A549 (cell line): ENCODE measurements around the gene GSK3B. TPM values are rescaled to one million over a fixed set of nuclear protein-coding genes. Genes with fewer than 3 reads are reported as not detected.

Experiments
- ATAC-seq, 2 experiments: fragments of 200-7000 bp in 1 of 2; fragments of >200 bp in 1 of 2; cut with Nextera tagmentation in 1 of 2; cut with Tn5 transposase in 1 of 2; 3 replicates each; pipeline versions ENCODE4 v1.8.0 to v1.9.1; 2018 to 2020; ENCODE audit warnings: mild to moderate bottlenecking in 1 of 2, moderate library complexity in 1 of 2
- CTCF ChIA-PET: fragments of 300-600 bp; sonication (Branson Sonifier 250); formaldehyde crosslinking; extraction: SDS; loops from one replicate; lab custom pipeline; 2021; ENCODE audit warnings: antibody characterized with exemption, inconsistent platforms; lab: Yijun Ruan, JAX
- POLR2A ChIA-PET: fragments of 350-600 bp; formaldehyde crosslinking; extraction: SDS; loops from one replicate; lab custom pipeline; 2021; ENCODE audit warnings: antibody characterized with exemption, inconsistent platforms; lab: Yijun Ruan, JAX
- DNase-seq, 2 experiments: peaks; one replicate each; pipeline versions ENCODE4 v3.0.0 to v3.0.0-alpha.2; 2011 to 2016; ENCODE audit warnings: low read depth in 1 of 2, low spot score in 1 of 2
- FAIRE-seq: peaks from 2 replicates; lab custom pipeline; 2011; peaks lifted over from hg19 to GRCh38; lab: Jason Lieb, UNC
- H3K27ac ChIP-seq, 2 experiments: fragments of >200 bp; sonication (Bioruptor Twin); formaldehyde crosslinking; 3 replicates each; pipeline ENCODE4 v1.5.1; 2016 to 2017
- H3K4me1 ChIP-seq: fragments of >200 bp; sonication (Bioruptor Twin); formaldehyde crosslinking; 3 replicates; pipeline ENCODE4 v1.6.1; 2016
- H3K4me2 ChIP-seq: fragments of >200 bp; sonication (Bioruptor Twin); formaldehyde crosslinking; 3 replicates; pipeline ENCODE4 v1.6.1; 2016
- H3K4me3 ChIP-seq: fragments of >200 bp; sonication (Bioruptor Twin); formaldehyde crosslinking; 3 replicates; pipeline ENCODE4 v1.5.1; 2016
- H3K9me3 ChIP-seq: fragments of >200 bp; sonication (Bioruptor Twin); formaldehyde crosslinking; 3 replicates; pipeline ENCODE4 v1.6.1; 2016
- CBX8 ChIP-seq: fragments of 200-600 bp; sonication (generic); IDR thresholded peaks from 2 replicates; pipeline ENCODE4 v1.6.1; 2016
- EHMT2 ChIP-seq: fragments of 200-600 bp; sonication (generic); IDR thresholded peaks from 2 replicates; pipeline ENCODE4 v1.6.1; 2016; ENCODE audit warnings: antibody characterized with exemption, low read depth, mild to moderate bottlenecking, moderate library complexity
- FOSB ChIP-seq: fragments of 250-450 bp; sonication (Bioruptor Pico); IDR thresholded peaks from 2 replicates; pipeline ENCODE4 v1.5.0; 2020; ENCODE audit warnings: mild to moderate bottlenecking, moderate library complexity
- FOSL2 ChIP-seq, 2 experiments: fragments of 450-650 bp in 1 of 2; fragments of >200 bp in 1 of 2; sonication (Bioruptor Twin) in 1 of 2; formaldehyde crosslinking; IDR thresholded peaks; 2 replicates each; pipeline versions ENCODE4 v1.5.0 to v1.6.1; 2016 to 2020; ENCODE audit warnings: mild to moderate bottlenecking in 1 of 2, moderate library complexity in 1 of 2
- GATA3 ChIP-seq: IDR thresholded peaks from 2 replicates; pipeline ENCODE4 v1.6.1; 2012; ENCODE audit warnings: borderline replicate concordance
- HDAC2 ChIP-seq: fragments of 200-600 bp; sonication (generic); IDR thresholded peaks from 2 replicates; pipeline ENCODE4 v1.6.1; 2016
- HEYL ChIP-seq: fragments of 250-450 bp; sonication (Bioruptor Pico); IDR thresholded peaks from 2 replicates; pipeline ENCODE4 v1.8.0; 2021; ENCODE audit warnings: mild to moderate bottlenecking, moderate library complexity
- HOXA7 ChIP-seq: fragments of 250-450 bp; sonication (Bioruptor Pico); IDR thresholded peaks from 2 replicates; pipeline ENCODE4 v1.5.0; 2020; ENCODE audit warnings: mild to moderate bottlenecking, moderate library complexity
- HOXB13 ChIP-seq: fragments of 250-450 bp; sonication (Bioruptor Pico); IDR thresholded peaks from 2 replicates; pipeline ENCODE4 v1.5.0; 2020; ENCODE audit warnings: low read depth, mild to moderate bottlenecking, moderate library complexity
- JUN ChIP-seq, 2 experiments: fragments of >200 bp; sonication (Bioruptor Twin); formaldehyde crosslinking; IDR thresholded peaks; 2 replicates in 1 of 2; 3 replicates in 1 of 2; pipeline ENCODE4 v1.6.1; 2016 to 2017
- JUNB ChIP-seq: fragments of >200 bp; sonication (Bioruptor Twin); formaldehyde crosslinking; IDR thresholded peaks from 2 replicates; pipeline ENCODE4 v1.6.1; 2016
- KDM1A ChIP-seq: fragments of 200-600 bp; sonication (generic); IDR thresholded peaks from 2 replicates; pipeline ENCODE4 v1.6.1; 2016; ENCODE audit warnings: low read depth, mild to moderate bottlenecking
- MYC ChIP-seq: IDR thresholded peaks from 2 replicates; pipeline ENCODE4 v1.6.1; 2012; ENCODE audit warnings: mild to moderate bottlenecking, inconsistent platforms, low read length, improper control_type of control experiment, borderline replicate concordance
- PBX3 ChIP-seq: IDR thresholded peaks from 2 replicates; pipeline ENCODE4 v1.6.1; 2012
- PHF8 ChIP-seq: fragments of 200-600 bp; sonication (generic); IDR thresholded peaks from 2 replicates; pipeline ENCODE4 v1.6.1; 2016; ENCODE audit warnings: low read depth, mild to moderate bottlenecking, antibody characterized with exemption, moderate library complexity, borderline replicate concordance
- POLR2A ChIP-seq: IDR thresholded peaks from 2 replicates; pipeline ENCODE4 v1.6.1; 2012; ENCODE audit warnings: mild to moderate bottlenecking, low read length
- REST ChIP-seq: fragments of 200-600 bp; sonication (generic); IDR thresholded peaks from 2 replicates; pipeline ENCODE4 v1.6.1; 2016; ENCODE audit warnings: antibody characterized with exemption, mild to moderate bottlenecking, moderate library complexity
- SREBF2 ChIP-seq: fragments of 450-650 bp; IDR thresholded peaks from 2 replicates; pipeline ENCODE4 v1.6.1; 2014; ENCODE audit warnings: mild to moderate bottlenecking, moderate library complexity
- TFCP2L1 ChIP-seq: fragments of 250-450 bp; sonication (Bioruptor Pico); IDR thresholded peaks from 2 replicates; pipeline ENCODE4 v1.5.0; 2021; ENCODE audit warnings: mild to moderate bottlenecking
- ZC3H11A ChIP-seq: fragments of 450-650 bp; IDR thresholded peaks from 2 replicates; pipeline ENCODE4 v1.6.1; 2014; ENCODE audit warnings: antibody characterized with exemption, mild to moderate bottlenecking
- ZSCAN20 ChIP-seq: fragments of 250-450 bp; sonication (Bioruptor Pico); IDR thresholded peaks from 2 replicates; pipeline ENCODE4 v1.8.0; 2022; ENCODE audit warnings: mild to moderate bottlenecking, moderate library complexity
- WGBS: methylation state at CpG from one replicate; pipeline ENCODE4 v1.1.6; 2017; ENCODE audit errors: missing lambda C conversion rate; 5-methylcytosine and 5-hydroxymethylcytosine counted together
- polyA plus RNA-seq, 4 experiments: library from polyadenylated mRNA; depleted of rRNA in 3 of 4; stranded (reverse); fragments of >200 nt; fragmentation: RNase III in 1 of 4; extraction: RNeasy Plus Mini Kit Qiagen cat#74134 plus additional on column Dnase treatment in 1 of 4; gene quantifications; 2 replicates in 3 of 4; 3 replicates in 1 of 4; pipeline ENCODE4 v1.2.3, GENCODE V29; 2011 to 2017
- TF ChIP-seq, protein P1 (sequence below): fragments of 450-650 bp; IDR thresholded peaks from 2 replicates; pipeline ENCODE4 v1.6.1; 2014; ENCODE audit warnings: antibody characterized with exemption
- TF ChIP-seq, protein P2 (sequence below): fragments of 250-450 bp; sonication (Bioruptor Pico); IDR thresholded peaks from 2 replicates; pipeline ENCODE4 v1.5.0; 2021; ENCODE audit warnings: mild to moderate bottlenecking, moderate library complexity, borderline replicate concordance
- TF ChIP-seq, protein P3 (sequence below): fragments of 150-350 bp; IDR thresholded peaks from 2 replicates; pipeline ENCODE4 v1.6.1; 2014; ENCODE audit warnings: low read depth, mild to moderate bottlenecking, low read length

The GSK3B gene
- polyA plus RNA-seq, 2 of the 4 experiments (the other 2 are of a cell fraction) = 30.0 to 49.8 TPM

GRCh38 chr3:119973018-119973646, 121.1 kb downstream of the GSK3B start:
- no peak overlapping the region for H3K27ac ChIP-seq
- POLR2A ChIA-PET = no interaction called here
- peaks cover 22% of the 10 kb centered on the region for H3K4me1 ChIP-seq
- FAIRE-seq (no peak), ATAC-seq (peak; percentile 84 to 92), DNase-seq (peak; percentile 13 to 51)
- 72% methylated on average over 7 of the region's 7 CpGs for WGBS
- peak overlapping the region; percentile 53 for H3K4me2 ChIP-seq
- TF ChIP-seq KDM1A (no peak), HDAC2 (no peak), ZC3H11A (no peak), TFCP2L1 (CRISPR knock-in tag) (no peak), HEYL (CRISPR knock-in tag) (no peak), FOSL2 (IDR thresholded peaks at IDR 0.05) (no peak), FOSL2 (CRISPR knock-in tag; IDR thresholded peaks at IDR 0.05) (peak; percentile 11; the same call in 1 of the 2 replicates), ZSCAN20 (CRISPR knock-in tag) (no peak), EHMT2 (no peak), SREBF2 (no peak), GATA3 (peak; percentile 47; the same call in 1 of the 2 replicates), FOSB (CRISPR knock-in tag) (no peak), HOXA7 (CRISPR knock-in tag) (no peak), HOXB13 (no peak), CBX8 (no peak), REST (no peak), JUNB (no peak)
- TF ChIP-seq, protein P1, sequence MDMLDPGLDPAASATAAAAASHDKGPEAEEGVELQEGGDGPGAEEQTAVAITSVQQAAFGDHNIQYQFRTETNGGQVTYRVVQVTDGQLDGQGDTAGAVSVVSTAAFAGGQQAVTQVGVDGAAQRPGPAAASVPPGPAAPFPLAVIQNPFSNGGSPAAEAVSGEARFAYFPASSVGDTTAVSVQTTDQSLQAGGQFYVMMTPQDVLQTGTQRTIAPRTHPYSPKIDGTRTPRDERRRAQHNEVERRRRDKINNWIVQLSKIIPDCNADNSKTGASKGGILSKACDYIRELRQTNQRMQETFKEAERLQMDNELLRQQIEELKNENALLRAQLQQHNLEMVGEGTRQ = no peak
- TF ChIP-seq, protein P2, sequence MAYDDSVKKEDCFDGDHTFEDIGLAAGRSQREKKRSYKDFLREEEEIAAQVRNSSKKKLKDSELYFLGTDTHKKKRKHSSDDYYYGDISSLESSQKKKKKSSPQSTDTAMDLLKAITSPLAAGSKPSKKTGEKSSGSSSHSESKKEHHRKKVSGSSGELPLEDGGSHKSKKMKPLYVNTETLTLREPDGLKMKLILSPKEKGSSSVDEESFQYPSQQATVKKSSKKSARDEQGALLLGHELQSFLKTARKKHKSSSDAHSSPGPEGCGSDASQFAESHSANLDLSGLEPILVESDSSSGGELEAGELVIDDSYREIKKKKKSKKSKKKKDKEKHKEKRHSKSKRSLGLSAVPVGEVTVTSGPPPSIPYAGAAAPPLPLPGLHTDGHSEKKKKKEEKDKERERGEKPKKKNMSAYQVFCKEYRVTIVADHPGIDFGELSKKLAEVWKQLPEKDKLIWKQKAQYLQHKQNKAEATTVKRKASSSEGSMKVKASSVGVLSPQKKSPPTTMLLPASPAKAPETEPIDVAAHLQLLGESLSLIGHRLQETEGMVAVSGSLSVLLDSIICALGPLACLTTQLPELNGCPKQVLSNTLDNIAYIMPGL (CRISPR knock-in tag) = no peak
- CTCF ChIA-PET = no interaction called here
- H3K9me3 ChIP-seq = no peaks in the 10 kb centered on the region
- no peak overlapping the region for H3K4me3 ChIP-seq

- DNase-seq = no peak
- TF ChIP-seq JUN (IDR thresholded peaks at IDR 0.05) (no peak), HOXA7 (CRISPR knock-in tag) (no peak), HOXB13 (no peak), PHF8 (no peak), PBX3 (no peak), MYC (no peak), POLR2A (no peak)
- TF ChIP-seq, protein P3, sequence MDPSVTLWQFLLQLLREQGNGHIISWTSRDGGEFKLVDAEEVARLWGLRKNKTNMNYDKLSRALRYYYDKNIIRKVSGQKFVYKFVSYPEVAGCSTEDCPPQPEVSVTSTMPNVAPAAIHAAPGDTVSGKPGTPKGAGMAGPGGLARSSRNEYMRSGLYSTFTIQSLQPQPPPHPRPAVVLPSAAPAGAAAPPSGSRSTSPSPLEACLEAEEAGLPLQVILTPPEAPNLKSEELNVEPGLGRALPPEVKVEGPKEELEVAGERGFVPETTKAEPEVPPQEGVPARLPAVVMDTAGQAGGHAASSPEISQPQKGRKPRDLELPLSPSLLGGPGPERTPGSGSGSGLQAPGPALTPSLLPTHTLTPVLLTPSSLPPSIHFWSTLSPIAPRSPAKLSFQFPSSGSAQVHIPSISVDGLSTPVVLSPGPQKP = no peak
- WGBS = 95% methylated on average over 4 of the region's 4 CpGs
- ChIA-PET POLR2A (no interaction called here), CTCF (interaction anchor here (0.8 kb wide), 1 partner anchor 39 kb away, joined by 3 read pairs; no protein-coding TSS in a partner anchor)
- Histone ChIP-seq H3K9me3 (no peaks in the 10 kb centered on the region), H3K4me1 (peaks cover 22% of the 10 kb centered on the region), H3K4me3 (no peak overlapping the region), H3K27ac (no peak overlapping the region), H3K4me2 (no peak overlapping the region)
- FAIRE-seq = no peak
- no peak; a peak in 1 of 6 replicates for ATAC-seq
Observed at GRCh38 chr3:119969759-119970158, 124.5 kb downstream of the GSK3B start.
